AG04449 (cell line): ENCODE measurements around the gene ZKSCAN5.

ENCODE experiments used
- CTCF ChIA-PET: fragments of 350-600 bp; formaldehyde crosslinking; extraction: SDS; loops from one replicate; lab custom pipeline; 2021; ENCODE audit warnings: antibody characterized with exemption; lab: Yijun Ruan, JAX
- POLR2A ChIA-PET: fragments of 400-600, 350-600 bp; formaldehyde crosslinking; extraction: SDS; loops from one replicate; lab custom pipeline; 2020; ENCODE audit warnings: antibody characterized with exemption, inconsistent platforms; lab: Yijun Ruan, JAX
- DNase-seq: peaks from one replicate; pipeline ENCODE4 v3.0.0-alpha.2; 2010; ENCODE audit warnings: low read depth, low spot score
- H3K4me3 ChIP-seq: 2 replicates; pipeline ENCODE4 v1.5.1; 2011; ENCODE audit warnings: low read depth, mild to moderate bottlenecking, control low read depth, low read length
- CTCF ChIP-seq: IDR thresholded peaks from one replicate; pipeline ENCODE4 v1.5.1; 2011; ENCODE audit warnings: mild to moderate bottlenecking, moderate library complexity, low read length, control low read depth, inconsistent platforms; ENCODE audit not compliant: insufficient read depth; ENCODE audit errors: missing control alignments

The ZKSCAN5 gene

GRCh38 chr7:99559175-99559915 lies 54.9 kb downstream of the ZKSCAN5 start:
- ChIA-PET POLR2A (interaction anchor here (0.5 to 1.5 kb wide), 7 partner anchors 18 to 83 kb away, joined by 3 to 5 read pairs (median 3); partner anchors contain the start of gene ZKSCAN5), CTCF (no interaction called here)
- no peak for TF ChIP-seq CTCF
- H3K4me3 ChIP-seq: peak overlapping the region; percentile 94
- no peak for DNase-seq

- no peak overlapping the region for H3K4me3 ChIP-seq
- TF ChIP-seq CTCF: no peak
- ChIA-PET CTCF (interaction anchor here (1.0 kb wide), 1 partner anchor 19 kb away, joined by 3 read pairs; no protein-coding TSS in a partner anchor), POLR2A (no interaction called here)
- no peak for DNase-seq
These were observed 56.6 kb downstream of the ZKSCAN5 start for GRCh38 chr7:99560834-99561736.

GRCh38 chr7:99561737-99562051 lies 57.2 kb downstream of the ZKSCAN5 start:
- TF ChIP-seq CTCF: no peak
- H3K4me3 ChIP-seq: no peak overlapping the region
- ChIA-PET CTCF (interaction anchor here (1.0 kb wide), 1 partner anchor 18 kb away, joined by 3 read pairs; no protein-coding TSS in a partner anchor), POLR2A (no interaction called here)
- no peak for DNase-seq

- ChIA-PET CTCF (interaction anchor here (1.5 kb wide), 1 partner anchor 11 kb away, joined by 4 read pairs; no protein-coding TSS in a partner anchor), POLR2A (no interaction called here)
- no peak for DNase-seq
- H3K4me3 ChIP-seq: no peak overlapping the region; the same call in 1 of the 2 replicates
- no peak for TF ChIP-seq CTCF
These were observed 57.8 kb downstream of the ZKSCAN5 start for GRCh38 chr7:99562114-99562784.

GRCh38 chr7:99562832-99563231 lies 58.4 kb downstream of the ZKSCAN5 start:
- DNase-seq: peak; percentile 98
- no peak for TF ChIP-seq CTCF
- POLR2A ChIA-PET: interaction anchor here (1.0 kb wide), 1 partner anchor 18 kb away, joined by 3 read pairs; no protein-coding TSS in a partner anchor
- H3K4me3 ChIP-seq: no peak overlapping the region
- CTCF ChIA-PET: interaction anchor here (1.3 to 1.5 kb wide), 2 partner anchors 10 to 54 kb away, joined by 3 to 4 read pairs; partner anchors contain the start of gene ZSCAN25
